ENCODE data around the gene CLCN6.

GRCh38 chr1:11806307-11806936, 431 bp downstream of the CLCN6 start:
- no peak for TF ChIP-seq CTCF (IDR thresholded peaks at IDR 0.05)
- no peak for TF ChIP-seq POLR2A (IDR thresholded peaks at IDR 0.05)
